Mesenchymal stem cell (in vitro differentiated cells and primary cell): Measurements from ENCODE around the gene CDKN2AIP. TPM values are rescaled to one million over a fixed set of nuclear protein-coding genes. Genes with fewer than 3 reads are reported as not detected.

ENCODE experiments used
- DNase-seq: peaks from one replicate; pipeline ENCODE4 v3.0.0-alpha.2; 2013
- H2AFZ ChIP-seq: one replicate; pipeline ENCODE4 v1.6.1; 2013; ENCODE audit warnings: low read depth, mild to moderate bottlenecking, control low read depth, inconsistent platforms, low read length, moderate library complexity
- H2AK5ac ChIP-seq: 2 replicates; pipeline ENCODE4 v1.6.1; 2013; ENCODE audit warnings: low read length, moderate library complexity, mild to moderate bottlenecking, inconsistent platforms; ENCODE audit not compliant: severe bottlenecking
- H2BK120ac ChIP-seq: one replicate; pipeline ENCODE4 v1.6.1; 2013; ENCODE audit warnings: low read depth, mild to moderate bottlenecking, inconsistent platforms, low read length, moderate library complexity
- H2BK12ac ChIP-seq, 2 experiments: one replicate each; pipeline ENCODE4 v1.6.1; 2013; ENCODE audit warnings: inconsistent platforms in 2 of 2, low read length in 2 of 2, mild to moderate bottlenecking in 2 of 2, moderate library complexity in 2 of 2, control low read depth in 1 of 2
- H2BK15ac ChIP-seq: one replicate; pipeline ENCODE4 v1.6.1; 2013; ENCODE audit warnings: mild to moderate bottlenecking, low read depth, inconsistent platforms; ENCODE audit not compliant: poor library complexity, severe bottlenecking
- H2BK5ac ChIP-seq: 2 replicates; pipeline ENCODE4 v1.6.1; 2013; ENCODE audit warnings: low read depth, mild to moderate bottlenecking, low read length, control low read depth, inconsistent platforms; ENCODE audit not compliant: poor library complexity, severe bottlenecking
- H3K14ac ChIP-seq, 2 experiments: one replicate each; pipeline ENCODE4 v1.6.1; 2013; ENCODE audit warnings: inconsistent platforms in 2 of 2, low read length in 2 of 2, control low read depth in 1 of 2, mild to moderate bottlenecking in 1 of 2, moderate library complexity in 1 of 2
- H3K18ac ChIP-seq, 2 experiments: one replicate each; pipeline ENCODE4 v1.6.1; 2013; ENCODE audit warnings: inconsistent platforms in 2 of 2, low read length in 2 of 2, control low read depth in 1 of 2, low read depth in 1 of 2, mild to moderate bottlenecking in 1 of 2
- H3K23ac ChIP-seq, 2 experiments: one replicate each; pipeline ENCODE4 v1.6.1; 2013; ENCODE audit warnings: inconsistent platforms in 2 of 2, low read length in 2 of 2, mild to moderate bottlenecking in 2 of 2, moderate library complexity in 2 of 2, control low read depth in 1 of 2
- H3K27ac ChIP-seq: 2 replicates; pipeline ENCODE4 v1.5.1; 2013; ENCODE audit warnings: mild to moderate bottlenecking, moderate library complexity, low read length, control low read depth, inconsistent platforms; ENCODE audit not compliant: poor library complexity, severe bottlenecking
- H3K27me3 ChIP-seq, 2 experiments: 2 replicates each; pipeline versions ENCODE4 v1.6.1 to v1.7.0; 2013; ENCODE audit warnings: low read length in 2 of 2, mild to moderate bottlenecking in 2 of 2, moderate library complexity in 2 of 2, control low read depth in 1 of 2, inconsistent platforms in 1 of 2; ENCODE audit not compliant: control insufficient read depth in 1 of 2, insufficient read depth in 1 of 2
- H3K36me3 ChIP-seq, 2 experiments: 2 replicates each; pipeline versions ENCODE4 v1.6.1 to v1.7.0; 2013; ENCODE audit warnings: low read length in 2 of 2, control low read depth in 1 of 2, inconsistent platforms in 1 of 2, low read depth in 1 of 2, mild to moderate bottlenecking in 1 of 2; ENCODE audit not compliant: insufficient read depth in 2 of 2, control insufficient read depth in 1 of 2
- H3K4ac ChIP-seq, 2 experiments: one replicate each; pipeline ENCODE4 v1.6.1; 2013; ENCODE audit warnings: inconsistent platforms in 2 of 2, low read length in 2 of 2, mild to moderate bottlenecking in 2 of 2, moderate library complexity in 2 of 2, control low read depth in 1 of 2, low read depth in 1 of 2
- H3K4me1 ChIP-seq: 2 replicates; pipeline ENCODE4 v1.6.1; 2013; ENCODE audit warnings: low read depth, low read length, control low read depth; ENCODE audit not compliant: control insufficient read depth, insufficient read depth
- H3K4me2 ChIP-seq: 2 replicates; pipeline ENCODE4 v1.6.1; 2013; ENCODE audit warnings: low read length, mild to moderate bottlenecking, inconsistent platforms; ENCODE audit not compliant: poor library complexity, severe bottlenecking
- H3K4me3 ChIP-seq, 2 experiments: 2 replicates each; pipeline versions ENCODE4 v1.5.1 to v1.7.0; 2013; ENCODE audit warnings: low read length in 2 of 2, mild to moderate bottlenecking in 2 of 2, control low read depth in 1 of 2, low read depth in 1 of 2; ENCODE audit not compliant: insufficient read depth in 1 of 2
- H3K79me1 ChIP-seq: replicated peaks from 2 replicates; pipeline ENCODE4 v1.6.1; 2013; ENCODE audit warnings: mild to moderate bottlenecking, control low read depth, low read length, inconsistent platforms; ENCODE audit not compliant: poor library complexity, severe bottlenecking
- H3K9ac ChIP-seq: 2 replicates; pipeline ENCODE4 v1.7.0; 2013; ENCODE audit warnings: mild to moderate bottlenecking, low read length, moderate library complexity
- H3K9me3 ChIP-seq: 2 replicates; pipeline ENCODE4 v1.7.0; 2013; ENCODE audit warnings: mild to moderate bottlenecking, low read length; ENCODE audit not compliant: control insufficient read depth
- H4K8ac ChIP-seq: one replicate; pipeline ENCODE4 v1.6.1; 2013; ENCODE audit warnings: inconsistent platforms, mild to moderate bottlenecking, low read length, moderate library complexity
- H4K91ac ChIP-seq: one replicate; pipeline ENCODE4 v1.6.1; 2013; ENCODE audit warnings: mild to moderate bottlenecking, low read length, inconsistent platforms
- WGBS: methylation state at CpG from one replicate; pipeline ENCODE4 v1.1.7; 2013; ENCODE audit warnings: mixed read lengths; 5-methylcytosine and 5-hydroxymethylcytosine counted together
- polyA plus RNA-seq, 2 experiments: library from polyadenylated mRNA; stranded (reverse); fragments of 200-250 nt; gene quantifications; one replicate each; pipeline ENCODE4 v1.2.3, GENCODE V29; 2013

The CDKN2AIP gene, protein sequence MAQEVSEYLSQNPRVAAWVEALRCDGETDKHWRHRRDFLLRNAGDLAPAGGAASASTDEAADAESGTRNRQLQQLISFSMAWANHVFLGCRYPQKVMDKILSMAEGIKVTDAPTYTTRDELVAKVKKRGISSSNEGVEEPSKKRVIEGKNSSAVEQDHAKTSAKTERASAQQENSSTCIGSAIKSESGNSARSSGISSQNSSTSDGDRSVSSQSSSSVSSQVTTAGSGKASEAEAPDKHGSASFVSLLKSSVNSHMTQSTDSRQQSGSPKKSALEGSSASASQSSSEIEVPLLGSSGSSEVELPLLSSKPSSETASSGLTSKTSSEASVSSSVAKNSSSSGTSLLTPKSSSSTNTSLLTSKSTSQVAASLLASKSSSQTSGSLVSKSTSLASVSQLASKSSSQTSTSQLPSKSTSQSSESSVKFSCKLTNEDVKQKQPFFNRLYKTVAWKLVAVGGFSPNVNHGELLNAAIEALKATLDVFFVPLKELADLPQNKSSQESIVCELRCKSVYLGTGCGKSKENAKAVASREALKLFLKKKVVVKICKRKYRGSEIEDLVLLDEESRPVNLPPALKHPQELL
- 6.7 TPM for polyA plus RNA-seq (2013, experiment 1 of 2)
- 7.0 TPM for polyA plus RNA-seq (2013, experiment 2 of 2)

DNA sequence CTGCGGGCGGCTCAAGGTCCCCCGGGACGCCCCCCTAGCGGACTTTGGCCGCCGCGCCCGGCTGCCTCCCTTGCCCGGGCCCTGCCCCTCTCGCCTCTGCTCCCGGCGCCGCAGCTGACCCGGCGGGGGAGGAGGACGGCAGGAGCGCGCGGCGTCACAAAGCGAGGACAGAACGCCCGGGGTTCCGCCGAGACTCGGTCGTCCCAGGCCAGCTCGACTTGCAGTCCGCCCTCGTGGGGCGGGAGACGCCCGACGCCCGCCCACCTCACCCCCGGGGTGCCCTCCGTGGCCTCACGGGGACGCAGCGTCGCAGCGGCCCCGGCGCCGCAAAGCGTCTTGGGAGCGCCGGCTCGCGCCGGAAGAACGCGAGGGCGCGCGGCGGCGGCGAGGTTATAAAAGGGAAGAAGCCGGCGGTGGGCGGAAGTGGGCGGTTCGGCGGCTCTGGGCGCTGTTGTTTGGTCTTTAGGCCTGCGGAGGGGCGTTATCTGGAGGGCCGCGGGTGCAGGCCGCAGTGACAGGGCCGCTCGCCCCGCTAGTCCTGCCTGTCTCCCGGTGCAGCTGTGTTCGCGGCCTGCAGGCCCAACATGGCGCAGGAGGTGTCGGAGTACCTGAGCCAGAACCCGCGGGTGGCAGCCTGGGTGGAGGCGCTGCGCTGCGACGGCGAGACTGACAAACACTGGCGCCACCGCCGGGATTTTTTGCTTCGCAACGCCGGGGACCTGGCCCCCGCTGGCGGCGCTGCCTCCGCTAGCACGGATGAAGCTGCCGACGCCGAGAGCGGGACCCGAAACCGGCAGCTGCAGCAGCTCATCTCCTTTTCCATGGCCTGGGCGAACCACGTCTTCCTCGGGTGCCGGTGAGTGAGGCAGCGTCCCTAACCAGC lies at the start of gene CDKN2AIP:
Gene CDKN2AIP (plus strand): TSS at position 423 of the 883 bp plus-strand sequence. CDS start 162 bp downstream, at position 585.
- H2AK5ac ChIP-seq = no peak within 1 kb of the TSS
- H3K9me3 ChIP-seq = no peaks in the 10 kb centered on the region
- peak within 1 kb of the TSS; percentile 39 for H2BK120ac ChIP-seq

DNA sequence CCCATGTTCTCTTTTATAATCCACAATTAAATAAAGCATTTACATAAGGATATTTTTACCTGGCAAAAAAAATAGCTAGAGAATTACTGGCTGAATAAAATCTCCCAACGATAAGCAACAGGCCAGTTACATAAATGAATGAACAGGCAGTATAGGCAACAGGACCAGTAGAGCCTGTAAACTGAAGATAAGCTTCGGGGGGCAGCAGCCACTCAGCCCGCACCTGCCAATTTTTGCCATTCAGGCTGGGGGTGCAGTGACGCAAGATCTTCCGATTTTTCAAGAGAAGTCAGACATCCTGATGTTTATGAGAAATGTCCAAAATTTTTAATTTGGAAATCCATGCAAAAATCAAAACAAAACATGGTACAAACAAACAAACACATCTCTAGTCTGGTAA lies 49.0 kb upstream of the CDKN2AIP start:
- Histone ChIP-seq H3K9ac (no peak overlapping the region), H3K9me3 (no peaks in the 10 kb centered on the region), H3K4ac (no peak overlapping the region), H2BK120ac (no peak overlapping the region), H2BK12ac (no peak overlapping the region), H4K91ac (no peak overlapping the region), H3K4me3 (no peak overlapping the region), H2AK5ac (no peak overlapping the region), H3K14ac (no peak overlapping the region), H3K23ac (no peak overlapping the region), H3K36me3 (no peaks in the 10 kb centered on the region), H3K79me1 (no peaks in the 10 kb centered on the region), H3K4me2 (no peak overlapping the region), H3K4me1 (peaks cover 6% of the 10 kb centered on the region), H3K27ac (no peak overlapping the region), H3K27me3 (peaks cover 7 to 27% of the 10 kb centered on the region in 2 experiments), H3K18ac (no peak overlapping the region), H2BK5ac (no peak overlapping the region), H2BK15ac (no peak overlapping the region), H2AFZ (no peak overlapping the region), H4K8ac (no peak overlapping the region)
- no peak for DNase-seq
- 100% methylated on average over 5 of the region's 5 CpGs for WGBS

More for the DNA sequence above, at the start of gene CDKN2AIP:
- H3K4me2 ChIP-seq = peak within 1 kb of the TSS; percentile 95
- peak within 1 kb of the TSS; percentile 98 for H3K9ac ChIP-seq
- peaks cover 10 to 37% of the 10 kb centered on the region in 2 experiments for H3K36me3 ChIP-seq
- peak; percentile 95 for DNase-seq
- H3K79me1 ChIP-seq = peaks cover 12% of the 10 kb centered on the region
- under 1% methylated on average over 86 of the region's 109 CpGs for WGBS
- peak within 1 kb of the TSS; percentile 87 for H4K8ac ChIP-seq
- peak within 1 kb of the TSS; percentile 95 to 96 for H3K4me3 ChIP-seq
- peak within 1 kb of the TSS; percentile 96 for H2BK5ac ChIP-seq
- peak within 1 kb of the TSS; percentile 99 to 100 for H3K18ac ChIP-seq
- H3K14ac ChIP-seq = peak within 1 kb of the TSS; percentile 99 to 100
- H2AFZ ChIP-seq = peak within 1 kb of the TSS; percentile 100
- peak within 1 kb of the TSS; percentile 98 for H4K91ac ChIP-seq
- H3K27me3 ChIP-seq = no peaks in the 10 kb centered on the region
- peaks cover 4% of the 10 kb centered on the region for H3K4me1 ChIP-seq
- peak within 1 kb of the TSS; percentile 90 to 97 for H3K4ac ChIP-seq
- peak within 1 kb of the TSS; percentile 9 to 87 for H2BK12ac ChIP-seq
- peak within 1 kb of the TSS; percentile 98 for H3K27ac ChIP-seq
- H3K23ac ChIP-seq = peak within 1 kb of the TSS; percentile 74 to 90
- H2BK15ac ChIP-seq = peak within 1 kb of the TSS; percentile 86

- Histone ChIP-seq H4K8ac (no peak overlapping the region), H3K4me3 (no peak overlapping the region), H3K14ac (no peak overlapping the region), H3K27me3 (peaks cover 7 to 24% of the 10 kb centered on the region in 2 experiments), H3K4me2 (no peak overlapping the region), H2BK120ac (no peak overlapping the region), H4K91ac (no peak overlapping the region), H2BK5ac (no peak overlapping the region), H2BK12ac (no peak overlapping the region), H3K4me1 (peaks cover 6% of the 10 kb centered on the region), H3K4ac (no peak overlapping the region), H2AFZ (no peak overlapping the region), H3K27ac (no peak overlapping the region), H2BK15ac (no peak overlapping the region), H3K23ac (no peak overlapping the region), H3K18ac (no peak overlapping the region), H2AK5ac (no peak overlapping the region), H3K36me3 (no peaks in the 10 kb centered on the region), H3K79me1 (no peaks in the 10 kb centered on the region), H3K9ac (no peak overlapping the region), H3K9me3 (no peaks in the 10 kb centered on the region)
- DNase-seq = no peak
Measured at GRCh38 chr4:183396227-183396637, 48.2 kb upstream of the CDKN2AIP start.
